IPS-15b (cell line): ENCODE results near the gene AGAP1.

Source experiments
- H3K27me3 ChIP-seq: one replicate; pipeline ENCODE4 v1.6.1; 2013; ENCODE audit warnings: low read length; ENCODE audit not compliant: control insufficient read depth, insufficient read depth
- H3K36me3 ChIP-seq: one replicate; pipeline ENCODE4 v1.6.1; 2013; ENCODE audit warnings: low read length; ENCODE audit not compliant: control insufficient read depth, insufficient read depth
- H3K4me1 ChIP-seq: one replicate; pipeline ENCODE4 v1.6.1; 2013; ENCODE audit warnings: mild to moderate bottlenecking, low read length; ENCODE audit not compliant: control insufficient read depth, insufficient read depth
- H3K4me3 ChIP-seq: one replicate; pipeline ENCODE4 v1.5.1; 2013; ENCODE audit warnings: low read depth, low read length
- H3K9ac ChIP-seq: one replicate; pipeline ENCODE4 v1.6.1; 2013; ENCODE audit warnings: low read depth, mild to moderate bottlenecking, low read length
- H3K9me3 ChIP-seq: one replicate; pipeline ENCODE4 v1.6.1; 2013; ENCODE audit warnings: mild to moderate bottlenecking, low read length; ENCODE audit not compliant: control insufficient read depth, insufficient read depth

Gene AGAP1

DNA sequence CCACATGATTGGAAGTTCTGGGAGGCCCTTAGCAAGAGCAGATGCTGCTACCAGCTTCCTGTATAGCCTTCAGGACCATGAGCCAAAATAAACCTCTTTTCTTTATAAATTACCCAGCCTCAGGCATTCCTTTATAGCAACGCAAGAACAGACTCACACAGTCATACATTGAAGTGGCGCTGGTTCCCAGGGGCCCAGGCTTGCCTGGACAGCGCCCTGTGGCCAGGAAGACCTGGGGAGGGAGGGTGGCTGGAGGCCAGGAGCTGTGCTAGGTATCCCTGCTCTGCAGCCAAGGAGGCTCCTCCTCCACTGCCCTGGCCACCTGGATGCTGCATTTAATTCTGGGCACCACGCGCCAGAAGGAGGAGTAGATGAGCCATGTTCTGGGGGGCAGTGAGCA lies 98.1 kb downstream of the AGAP1 start:
- H3K27me3 ChIP-seq = no peaks in the 10 kb centered on the region
- no peaks in the 10 kb centered on the region for H3K9me3 ChIP-seq
- H3K4me1 ChIP-seq = peaks cover 3% of the 10 kb centered on the region
- no peaks in the 10 kb centered on the region for H3K36me3 ChIP-seq
- H3K9ac ChIP-seq = no peak overlapping the region
- no peak overlapping the region for H3K4me3 ChIP-seq

- H3K9ac ChIP-seq = no peak overlapping the region
- no peak overlapping the region for H3K4me3 ChIP-seq
- H3K9me3 ChIP-seq = no peaks in the 10 kb centered on the region
- no peaks in the 10 kb centered on the region for H3K27me3 ChIP-seq
- H3K4me1 ChIP-seq = no peaks in the 10 kb centered on the region
- no peaks in the 10 kb centered on the region for H3K36me3 ChIP-seq
These were observed 98.6 kb downstream of the AGAP1 start for GRCh38 chr2:235592430-235592829.

DNA sequence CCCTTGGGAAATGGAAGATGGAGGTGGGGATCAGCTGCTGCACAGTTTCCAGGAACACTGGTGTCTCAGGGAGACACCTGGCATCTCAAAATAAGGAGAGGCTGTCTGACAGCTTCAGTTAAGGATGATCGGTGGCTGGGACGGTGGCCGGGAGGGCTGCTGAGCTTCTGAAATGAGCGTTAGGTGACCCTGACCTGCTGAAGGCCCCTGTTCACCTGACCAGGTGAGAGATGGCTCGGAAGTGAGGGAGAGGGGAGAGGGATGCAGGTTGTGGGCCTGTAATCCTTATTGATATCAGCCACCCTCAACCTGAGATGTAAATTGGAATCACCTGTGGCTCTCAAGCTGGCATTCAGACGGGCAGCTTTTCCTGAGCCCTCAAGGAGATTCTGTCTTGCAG lies 99.0 kb downstream of the AGAP1 start:
- no peak overlapping the region for H3K4me3 ChIP-seq
- H3K27me3 ChIP-seq = no peaks in the 10 kb centered on the region
- H3K36me3 ChIP-seq = no peaks in the 10 kb centered on the region
- no peak overlapping the region for H3K9ac ChIP-seq
- no peaks in the 10 kb centered on the region for H3K9me3 ChIP-seq
- H3K4me1 ChIP-seq = no peaks in the 10 kb centered on the region

DNA sequence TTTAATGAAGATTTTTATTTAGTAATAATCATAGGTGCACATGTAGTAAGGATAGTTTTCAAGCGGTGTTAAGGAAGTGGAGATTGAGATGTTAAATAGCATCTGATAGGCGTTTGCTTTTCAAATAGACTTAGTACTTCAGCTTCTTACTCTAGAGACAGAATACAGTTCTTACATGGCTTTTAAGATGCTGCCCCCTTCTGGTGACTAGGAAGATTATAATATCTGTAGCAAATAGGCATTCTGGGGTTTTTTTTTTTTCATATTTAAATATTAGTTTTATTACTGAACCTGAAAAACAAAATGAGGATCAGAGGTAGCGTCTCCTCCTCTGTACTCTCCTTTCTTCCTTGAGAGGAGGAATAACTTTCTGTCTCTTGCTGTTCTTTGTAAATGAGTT lies 100.2 kb downstream of the AGAP1 start:
- Histone ChIP-seq H3K36me3 (no peaks in the 10 kb centered on the region), H3K4me1 (no peaks in the 10 kb centered on the region), H3K9me3 (no peaks in the 10 kb centered on the region), H3K4me3 (no peak overlapping the region), H3K9ac (no peak overlapping the region), H3K27me3 (no peaks in the 10 kb centered on the region)

- Histone ChIP-seq H3K9ac (no peak overlapping the region), H3K27me3 (no peaks in the 10 kb centered on the region), H3K4me3 (no peak overlapping the region), H3K4me1 (no peaks in the 10 kb centered on the region), H3K36me3 (no peaks in the 10 kb centered on the region), H3K9me3 (no peaks in the 10 kb centered on the region)
These were observed 101.1 kb downstream of the AGAP1 start for GRCh38 chr2:235594964-235595363.

DNA sequence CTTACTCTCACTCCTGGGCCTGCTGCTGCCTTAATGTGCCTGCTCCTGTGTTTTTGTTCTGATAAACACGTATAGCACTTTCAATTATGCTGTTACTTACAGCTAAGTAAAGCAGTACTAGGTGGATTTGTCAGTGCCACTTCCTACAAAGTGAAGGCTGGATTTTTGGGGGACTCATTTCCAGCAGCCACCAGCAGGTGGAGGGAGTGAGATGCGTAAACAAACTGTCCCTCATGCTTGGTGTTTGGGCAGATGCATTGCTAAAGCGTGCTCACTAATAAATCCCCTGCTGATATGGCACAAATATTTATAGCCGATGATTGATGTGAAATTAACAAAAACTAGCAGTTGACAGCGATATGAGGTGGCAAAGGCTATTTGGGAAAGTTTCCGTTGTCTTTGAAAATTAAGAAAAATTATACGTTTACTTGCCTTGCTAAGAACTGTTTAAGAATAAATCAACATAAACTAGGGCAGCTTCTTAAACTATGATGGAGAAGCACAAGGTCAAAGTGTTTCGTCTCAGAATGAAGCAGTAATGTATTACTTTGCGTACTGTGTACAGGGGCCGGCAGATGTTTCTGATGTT lies 101.7 kb downstream of the AGAP1 start:
- no peaks in the 10 kb centered on the region for H3K9me3 ChIP-seq
- no peaks in the 10 kb centered on the region for H3K36me3 ChIP-seq
- H3K9ac ChIP-seq = no peak overlapping the region
- H3K4me3 ChIP-seq = no peak overlapping the region
- H3K4me1 ChIP-seq = no peaks in the 10 kb centered on the region
- no peaks in the 10 kb centered on the region for H3K27me3 ChIP-seq

- Histone ChIP-seq H3K4me1 (no peaks in the 10 kb centered on the region), H3K4me3 (no peak overlapping the region), H3K9me3 (no peaks in the 10 kb centered on the region), H3K36me3 (no peaks in the 10 kb centered on the region), H3K9ac (no peak overlapping the region), H3K27me3 (no peaks in the 10 kb centered on the region)
These were observed 102.4 kb downstream of the AGAP1 start for GRCh38 chr2:235596272-235596671.

DNA sequence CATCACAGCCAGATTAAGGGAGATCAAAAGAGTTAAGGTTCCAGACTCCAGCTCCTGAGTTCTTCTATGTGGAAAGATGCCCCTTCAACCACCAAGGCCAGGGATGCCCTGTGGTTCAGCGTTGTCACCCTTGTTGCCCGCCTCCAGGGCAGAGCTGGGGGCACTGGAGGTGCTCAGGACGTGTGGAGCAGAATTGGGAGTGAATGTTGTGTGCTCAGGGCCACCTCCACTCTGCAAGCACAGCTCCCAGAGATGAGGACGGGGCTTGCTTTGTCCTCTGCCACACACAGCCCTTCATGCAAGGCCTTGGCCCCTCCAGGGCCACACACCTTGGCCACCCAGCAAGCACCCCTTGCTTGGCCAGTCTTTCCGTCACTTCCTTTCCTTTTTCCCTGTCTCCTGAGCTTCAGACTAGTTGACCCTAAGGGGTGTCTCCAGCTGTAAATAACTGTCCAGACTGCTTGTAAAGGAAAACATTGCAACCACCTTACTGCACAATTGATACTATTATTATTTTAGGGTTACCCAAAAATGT lies 103.3 kb downstream of the AGAP1 start:
- Histone ChIP-seq H3K36me3 (no peaks in the 10 kb centered on the region), H3K4me1 (no peaks in the 10 kb centered on the region), H3K27me3 (no peaks in the 10 kb centered on the region), H3K9ac (no peak overlapping the region), H3K9me3 (no peaks in the 10 kb centered on the region), H3K4me3 (no peak overlapping the region)

DNA sequence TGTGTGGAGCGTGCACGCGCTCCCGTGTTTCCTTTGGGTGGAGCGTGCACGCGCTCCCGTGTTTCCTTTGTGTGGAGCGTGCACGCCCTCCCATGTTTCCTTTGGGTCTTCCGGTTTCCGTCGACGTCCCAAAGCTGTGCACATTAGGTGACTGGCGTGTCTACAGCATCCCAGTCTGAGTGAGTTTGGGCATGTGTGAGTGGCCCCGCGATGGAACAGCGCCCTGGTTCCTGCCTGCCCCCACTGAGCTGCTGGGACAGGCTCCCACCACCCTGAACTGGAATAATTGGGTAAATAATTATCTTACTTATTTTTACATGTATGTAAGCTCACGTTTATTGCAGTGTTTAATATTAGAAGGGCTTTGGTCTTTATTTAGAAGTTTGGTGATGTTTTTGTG lies 104.2 kb downstream of the AGAP1 start:
- Histone ChIP-seq H3K4me3 (no peak overlapping the region), H3K36me3 (no peaks in the 10 kb centered on the region), H3K9me3 (no peaks in the 10 kb centered on the region), H3K4me1 (no peaks in the 10 kb centered on the region), H3K9ac (no peak overlapping the region), H3K27me3 (no peaks in the 10 kb centered on the region)

DNA sequence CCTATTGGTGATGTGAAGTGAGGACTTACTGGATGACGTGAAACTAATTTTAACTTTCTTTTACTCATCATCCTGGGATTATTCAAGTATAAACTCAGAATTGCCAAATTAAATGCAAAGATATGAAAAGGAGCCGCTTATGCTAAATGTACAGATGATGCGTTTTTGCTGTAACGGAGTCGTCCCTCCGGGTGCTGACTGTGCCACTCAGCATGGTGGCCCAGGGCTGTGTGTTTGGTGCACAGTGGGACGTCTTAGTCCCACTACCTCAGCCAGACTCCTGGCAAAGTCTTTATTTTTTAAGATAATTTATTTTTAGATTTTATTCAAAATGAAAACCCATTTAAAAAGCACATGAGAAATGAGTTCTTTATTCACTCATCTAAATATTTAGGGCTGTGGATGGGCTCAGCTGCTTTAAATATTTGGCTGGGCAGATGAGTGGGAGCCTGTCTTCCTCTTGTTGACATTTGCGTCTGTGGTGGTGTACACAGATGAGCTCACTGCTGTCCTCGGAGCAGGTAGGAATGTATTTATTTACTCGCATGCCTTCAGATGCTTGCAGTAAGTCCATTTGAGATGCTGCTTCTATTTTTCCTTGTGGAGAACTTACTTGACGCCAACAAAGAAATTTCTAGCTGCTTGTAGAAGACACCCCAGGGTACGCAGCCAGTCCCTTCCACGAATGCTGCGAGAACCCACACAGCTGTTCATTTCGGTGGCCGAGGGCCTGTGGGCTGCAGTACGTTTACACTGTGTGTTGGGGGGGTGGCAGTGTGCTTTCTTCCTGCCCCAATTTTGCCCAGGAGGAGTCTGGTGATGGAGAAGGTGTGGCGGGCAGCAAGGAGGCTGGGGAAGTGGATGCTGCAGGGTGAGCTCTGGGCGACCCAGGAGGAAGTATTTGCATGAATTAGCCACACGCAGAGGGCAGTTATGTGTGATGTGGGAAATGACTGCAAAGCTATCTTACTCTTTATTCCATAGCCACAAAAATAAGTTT lies 105.0 kb downstream of the AGAP1 start:
- Histone ChIP-seq H3K9ac (no peak overlapping the region), H3K4me1 (no peaks in the 10 kb centered on the region), H3K36me3 (no peaks in the 10 kb centered on the region), H3K4me3 (no peak overlapping the region), H3K9me3 (no peaks in the 10 kb centered on the region), H3K27me3 (no peaks in the 10 kb centered on the region)

DNA sequence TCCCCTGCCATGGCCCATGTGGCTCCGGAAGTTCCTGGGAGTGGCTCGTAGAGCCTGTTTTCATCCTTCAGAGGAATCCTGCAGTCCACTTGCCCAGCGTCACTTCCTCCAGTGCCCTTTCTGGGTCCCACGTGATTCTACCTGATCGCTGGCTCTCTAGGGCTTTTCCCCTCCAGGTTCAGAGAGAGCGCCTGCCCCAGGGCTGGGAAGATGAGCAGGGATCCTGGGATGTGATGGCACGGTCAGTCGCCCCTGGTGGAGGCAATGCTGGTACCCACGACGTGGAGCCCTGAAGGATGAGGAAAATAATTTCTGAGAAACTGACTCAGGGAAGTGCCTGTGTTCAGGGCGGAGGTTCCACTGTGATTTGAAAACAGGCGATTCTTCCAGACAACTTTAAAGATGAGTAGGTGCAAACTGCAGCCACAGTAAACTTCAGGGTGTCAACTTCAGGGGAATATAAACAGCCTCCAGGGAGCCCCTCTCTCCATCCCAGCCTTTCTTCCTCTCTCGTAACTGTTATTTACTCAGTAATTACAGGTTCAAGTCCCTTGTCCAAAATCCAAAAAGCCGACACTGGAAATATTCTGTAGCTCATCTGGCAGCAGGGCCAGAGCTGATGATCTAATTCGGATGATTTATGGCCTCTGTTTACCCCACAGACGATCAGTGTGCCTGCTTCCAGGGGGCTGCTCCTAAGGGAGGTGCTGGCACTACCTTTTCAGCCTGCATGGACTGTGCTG lies 105.9 kb downstream of the AGAP1 start:
- H3K9me3 ChIP-seq = no peaks in the 10 kb centered on the region
- no peaks in the 10 kb centered on the region for H3K4me1 ChIP-seq
- no peak overlapping the region for H3K4me3 ChIP-seq
- H3K36me3 ChIP-seq = no peaks in the 10 kb centered on the region
- no peak overlapping the region for H3K9ac ChIP-seq
- H3K27me3 ChIP-seq = no peaks in the 10 kb centered on the region
